ENCODE data around the gene CACNA1C.

The CACNA1C gene

GRCh38 chr12:2118061-2118460, 65.3 kb downstream of the CACNA1C start:
- H3K27ac ChIP-seq, result no peak overlapping the region

GRCh38 chr12:2118481-2119255, 65.9 kb downstream of the CACNA1C start:
- no peak for TF ChIP-seq CTCF (conservative IDR thresholded peaks at IDR 0.05; ENCODE audit: low read depth)
- no peak overlapping the region for H3K27ac ChIP-seq
- CTCF ChIA-PET, result no interaction called here
- DNase-seq (ENCODE audit: low spot score), result no peak
- POLR2A ChIA-PET (ENCODE audit: low non-redundant PET), result no interaction called here

More at GRCh38 chr12:2118061-2118460, 65.3 kb downstream of the CACNA1C start:
- CTCF ChIA-PET, result interaction anchor here (0.7 kb wide), 1 partner anchor 140 kb away, joined by 3 read pairs; no protein-coding TSS in a partner anchor
- POLR2A ChIA-PET (ENCODE audit: low non-redundant PET), result no interaction called here
- no peak for TF ChIP-seq CTCF (conservative IDR thresholded peaks at IDR 0.05; ENCODE audit: low read depth)
- no peak for DNase-seq (ENCODE audit: low spot score)

GRCh38 chr12:2119266-2119665, 66.5 kb downstream of the CACNA1C start:
- TF ChIP-seq CTCF (conservative IDR thresholded peaks at IDR 0.05; ENCODE audit: low read depth), result no peak
- CTCF ChIA-PET, result interaction anchor here (0.5 kb wide), 1 partner anchor 184 kb away, joined by 4 read pairs; no protein-coding TSS in a partner anchor
- H3K27ac ChIP-seq, result no peak overlapping the region
- POLR2A ChIA-PET (ENCODE audit: low non-redundant PET), result no interaction called here
- no peak for DNase-seq (ENCODE audit: low spot score)

- ChIA-PET CTCF (no interaction called here), POLR2A (ENCODE audit: low non-redundant PET) (no interaction called here)
- DNase-seq (ENCODE audit: low spot score), result no peak
- no peak for TF ChIP-seq CTCF (conservative IDR thresholded peaks at IDR 0.05; ENCODE audit: low read depth)
- H3K27ac ChIP-seq, result no peak overlapping the region
These were observed 68.4 kb downstream of the CACNA1C start for GRCh38 chr12:2120982-2121758.

- DNase-seq (ENCODE audit: low spot score), result no peak
- no peak overlapping the region for H3K27ac ChIP-seq
- no peak for TF ChIP-seq CTCF (conservative IDR thresholded peaks at IDR 0.05; ENCODE audit: low read depth)
- POLR2A ChIA-PET (ENCODE audit: low non-redundant PET), result interaction anchor here (0.6 kb wide), 1 partner anchor 49 kb away, joined by 3 read pairs; no protein-coding TSS in a partner anchor
- CTCF ChIA-PET, result no interaction called here
These were observed 71.8 kb downstream of the CACNA1C start for GRCh38 chr12:2124466-2125023.

All from RWPE1 (cell line).